Activated naive CD8-positive, alpha-beta T cell treated with anti-CD3 and anti-CD28 coated beads for 36 hours (primary cell): Measurements from ENCODE around the gene TRAPPC10. TPM values are rescaled to one million over a fixed set of nuclear protein-coding genes. Genes with fewer than 3 reads are reported as not detected.
"Not testable (repeated sequence)": the region's sequence is repeated elsewhere in the genome, so short reads cannot be mapped to it uniquely, and the experiment has no call there.

Experiments used
- DNase-seq: peaks from one replicate; pipeline ENCODE4 v3.0.0; 2021
- H3K27ac Mint-ChIP-seq: one replicate; pipeline ENCODE4 v1.8.0; 2022; ENCODE audit warnings: mild to moderate bottlenecking, moderate library complexity, mixed read lengths
- H3K27me3 Mint-ChIP-seq: one replicate; pipeline ENCODE4 v1.8.0; 2022; ENCODE audit warnings: mild to moderate bottlenecking, mixed read lengths
- H3K36me3 Mint-ChIP-seq: one replicate; pipeline ENCODE4 v1.8.0; 2021; ENCODE audit warnings: mild to moderate bottlenecking, mixed read lengths
- H3K4me1 Mint-ChIP-seq: one replicate; pipeline ENCODE4 v1.8.0; 2021; ENCODE audit warnings: mixed read lengths
- H3K4me3 Mint-ChIP-seq: one replicate; pipeline ENCODE4 v1.8.0; 2022; ENCODE audit warnings: mild to moderate bottlenecking, moderate library complexity, mixed read lengths
- H3K9me3 Mint-ChIP-seq: one replicate; pipeline ENCODE4 v1.8.0; 2022; ENCODE audit warnings: mixed read lengths
- total RNA-seq, 2 experiments: library from RNA; stranded (reverse); gene quantifications; one replicate each; pipeline ENCODE4 v1.2.3, GENCODE V29; 2021

Gene TRAPPC10
- total RNA-seq, 2 experiments from 2014 or later: 42.4 to 44.4 TPM

- Mint-ChIP-seq H3K4me3 (peak overlapping the region; percentile 62), H3K36me3 (peaks cover 72% of the 10 kb centered on the region), H3K27ac (peak overlapping the region; percentile 99), H3K4me1 (peaks cover 69% of the 10 kb centered on the region), H3K27me3 (no peaks in the 10 kb centered on the region), H3K9me3 (no peaks in the 10 kb centered on the region)
- no peak for DNase-seq
These were observed 76.3 kb downstream of the TRAPPC10 start for GRCh38 chr21:44088401-44088780.

- peak; percentile 24 for DNase-seq
- H3K9me3 Mint-ChIP-seq: no peaks in the 10 kb centered on the region
- peaks cover 62% of the 10 kb centered on the region for H3K4me1 Mint-ChIP-seq
- peak overlapping the region; percentile 99 for H3K27ac Mint-ChIP-seq
- peaks cover 68% of the 10 kb centered on the region for H3K36me3 Mint-ChIP-seq
- H3K27me3 Mint-ChIP-seq: no peaks in the 10 kb centered on the region
- H3K4me3 Mint-ChIP-seq: peak overlapping the region; percentile 45
These were observed 77.1 kb downstream of the TRAPPC10 start for GRCh38 chr21:44089001-44089911.

- no peaks in the 10 kb centered on the region for H3K9me3 Mint-ChIP-seq
- H3K4me3 Mint-ChIP-seq: no peak overlapping the region
- H3K27me3 Mint-ChIP-seq: no peaks in the 10 kb centered on the region
- peaks cover 52% of the 10 kb centered on the region for H3K4me1 Mint-ChIP-seq
- no peak for DNase-seq
- H3K27ac Mint-ChIP-seq: peak overlapping the region; percentile 99
- peaks cover 60% of the 10 kb centered on the region for H3K36me3 Mint-ChIP-seq
These were observed 78.2 kb downstream of the TRAPPC10 start for GRCh38 chr21:44090325-44090724.

- H3K9me3 Mint-ChIP-seq: no peaks in the 10 kb centered on the region
- peaks cover 33% of the 10 kb centered on the region for H3K4me1 Mint-ChIP-seq
- DNase-seq: no peak
- peaks cover 43% of the 10 kb centered on the region for H3K36me3 Mint-ChIP-seq
- H3K4me3 Mint-ChIP-seq: no peak overlapping the region
- no peaks in the 10 kb centered on the region for H3K27me3 Mint-ChIP-seq
- H3K27ac Mint-ChIP-seq: no peak overlapping the region
These were observed 80.1 kb downstream of the TRAPPC10 start for GRCh38 chr21:44092211-44092610.

- Mint-ChIP-seq H3K4me1 (peaks cover 17% of the 10 kb centered on the region), H3K27ac (peak overlapping the region; percentile 54), H3K27me3 (no peaks in the 10 kb centered on the region), H3K4me3 (no peak overlapping the region), H3K36me3 (peaks cover 31% of the 10 kb centered on the region), H3K9me3 (no peaks in the 10 kb centered on the region)
- DNase-seq: no peak
These were observed 81.7 kb downstream of the TRAPPC10 start for GRCh38 chr21:44093761-44094160.

- DNase-seq: no peak
- no peaks in the 10 kb centered on the region for H3K9me3 Mint-ChIP-seq
- H3K27me3 Mint-ChIP-seq: no peaks in the 10 kb centered on the region
These were observed 82.7 kb downstream of the TRAPPC10 start for GRCh38 chr21:44094832-44095231.

GRCh38 chr21:44098507-44098906 is 86.4 kb downstream of the TRAPPC10 start:
- H3K4me3 Mint-ChIP-seq, H3K9me3 Mint-ChIP-seq, H3K27ac Mint-ChIP-seq, H3K4me1 Mint-ChIP-seq, H3K36me3 Mint-ChIP-seq, DNase-seq, H3K27me3 Mint-ChIP-seq: not testable (repeated sequence)

More at GRCh38 chr21:44094832-44095231, 82.7 kb downstream of the TRAPPC10 start:
- no peak overlapping the region for H3K4me3 Mint-ChIP-seq
- H3K36me3 Mint-ChIP-seq: peaks cover 21% of the 10 kb centered on the region
- no peak overlapping the region for H3K27ac Mint-ChIP-seq
- peaks cover 8% of the 10 kb centered on the region for H3K4me1 Mint-ChIP-seq

GRCh38 chr21:44098964-44099363 is 86.9 kb downstream of the TRAPPC10 start:
- not testable (repeated sequence) for H3K4me3 Mint-ChIP-seq, H3K36me3 Mint-ChIP-seq

GRCh38 chr21:44107026-44107501 is 95.0 kb downstream of the TRAPPC10 start, which contains the start of gene PWP2:
TSS of gene PWP2 (plus strand) at chr21:44107399. CDS start at chr21:44107417, 18 bp downstream.
- not testable (repeated sequence) for H3K36me3 Mint-ChIP-seq
- DNase-seq: peak; percentile 63

More at GRCh38 chr21:44098964-44099363, 86.9 kb downstream of the TRAPPC10 start:
- H3K4me1 Mint-ChIP-seq, DNase-seq, H3K9me3 Mint-ChIP-seq, H3K27me3 Mint-ChIP-seq, H3K27ac Mint-ChIP-seq: not testable (repeated sequence)

GRCh38 chr21:44107589-44107988 is 95.5 kb downstream of the TRAPPC10 start:
- not testable (repeated sequence) for H3K4me3 Mint-ChIP-seq, H3K27ac Mint-ChIP-seq, H3K9me3 Mint-ChIP-seq

More at GRCh38 chr21:44107026-44107501, 95.0 kb downstream of the TRAPPC10 start, which contains the start of gene PWP2:
- not testable (repeated sequence) for H3K27ac Mint-ChIP-seq, H3K9me3 Mint-ChIP-seq, H3K27me3 Mint-ChIP-seq, H3K4me1 Mint-ChIP-seq
- peak within 1 kb of the TSS; percentile 55 for H3K4me3 Mint-ChIP-seq

GRCh38 chr21:44113702-44114371 is 101.7 kb downstream of the TRAPPC10 start:
- not testable (repeated sequence) for H3K9me3 Mint-ChIP-seq, H3K4me3 Mint-ChIP-seq, DNase-seq, H3K27ac Mint-ChIP-seq, H3K36me3 Mint-ChIP-seq, H3K4me1 Mint-ChIP-seq, H3K27me3 Mint-ChIP-seq

More at GRCh38 chr21:44107589-44107988, 95.5 kb downstream of the TRAPPC10 start:
- DNase-seq, H3K27me3 Mint-ChIP-seq, H3K36me3 Mint-ChIP-seq, H3K4me1 Mint-ChIP-seq: not testable (repeated sequence)

- H3K9me3 Mint-ChIP-seq, DNase-seq, H3K36me3 Mint-ChIP-seq, H3K27me3 Mint-ChIP-seq, H3K4me3 Mint-ChIP-seq, H3K27ac Mint-ChIP-seq, H3K4me1 Mint-ChIP-seq: not testable (repeated sequence)
These were observed 110.0 kb downstream of the TRAPPC10 start for GRCh38 chr21:44122131-44122530.

- H3K27me3 Mint-ChIP-seq, H3K4me1 Mint-ChIP-seq, H3K9me3 Mint-ChIP-seq, DNase-seq, H3K4me3 Mint-ChIP-seq, H3K27ac Mint-ChIP-seq, H3K36me3 Mint-ChIP-seq: not testable (repeated sequence)
These were observed 115.7 kb downstream of the TRAPPC10 start for GRCh38 chr21:44127827-44128226.

GRCh38 chr21:44133715-44134057 is 121.6 kb downstream of the TRAPPC10 start:
- H3K27ac Mint-ChIP-seq, DNase-seq, H3K4me3 Mint-ChIP-seq, H3K36me3 Mint-ChIP-seq, H3K27me3 Mint-ChIP-seq, H3K9me3 Mint-ChIP-seq, H3K4me1 Mint-ChIP-seq: not testable (repeated sequence)

GRCh38 chr21:44134732-44135131 is 122.6 kb downstream of the TRAPPC10 start:
- H3K27ac Mint-ChIP-seq, DNase-seq, H3K36me3 Mint-ChIP-seq, H3K4me3 Mint-ChIP-seq, H3K4me1 Mint-ChIP-seq, H3K27me3 Mint-ChIP-seq, H3K9me3 Mint-ChIP-seq: not testable (repeated sequence)
